Smooth muscle cell of the coronary artery (primary cell): ENCODE results near the gene PUS3. TPM values are rescaled to one million over a fixed set of nuclear protein-coding genes. Genes with fewer than 3 reads are reported as not detected.

Source experiments
- total RNA-seq: library from RNA; depleted of rRNA; stranded (reverse); fragments of >200 nt; gene quantifications from 2 replicates; pipeline ENCODE4 v1.2.3, GENCODE V29; 2014; ENCODE audit warnings: low replicate concordance

PUS3 gene, protein sequence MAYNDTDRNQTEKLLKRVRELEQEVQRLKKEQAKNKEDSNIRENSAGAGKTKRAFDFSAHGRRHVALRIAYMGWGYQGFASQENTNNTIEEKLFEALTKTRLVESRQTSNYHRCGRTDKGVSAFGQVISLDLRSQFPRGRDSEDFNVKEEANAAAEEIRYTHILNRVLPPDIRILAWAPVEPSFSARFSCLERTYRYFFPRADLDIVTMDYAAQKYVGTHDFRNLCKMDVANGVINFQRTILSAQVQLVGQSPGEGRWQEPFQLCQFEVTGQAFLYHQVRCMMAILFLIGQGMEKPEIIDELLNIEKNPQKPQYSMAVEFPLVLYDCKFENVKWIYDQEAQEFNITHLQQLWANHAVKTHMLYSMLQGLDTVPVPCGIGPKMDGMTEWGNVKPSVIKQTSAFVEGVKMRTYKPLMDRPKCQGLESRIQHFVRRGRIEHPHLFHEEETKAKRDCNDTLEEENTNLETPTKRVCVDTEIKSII
- 10.9 and 12.1 TPM in 2 replicates for total RNA-seq

DNA sequence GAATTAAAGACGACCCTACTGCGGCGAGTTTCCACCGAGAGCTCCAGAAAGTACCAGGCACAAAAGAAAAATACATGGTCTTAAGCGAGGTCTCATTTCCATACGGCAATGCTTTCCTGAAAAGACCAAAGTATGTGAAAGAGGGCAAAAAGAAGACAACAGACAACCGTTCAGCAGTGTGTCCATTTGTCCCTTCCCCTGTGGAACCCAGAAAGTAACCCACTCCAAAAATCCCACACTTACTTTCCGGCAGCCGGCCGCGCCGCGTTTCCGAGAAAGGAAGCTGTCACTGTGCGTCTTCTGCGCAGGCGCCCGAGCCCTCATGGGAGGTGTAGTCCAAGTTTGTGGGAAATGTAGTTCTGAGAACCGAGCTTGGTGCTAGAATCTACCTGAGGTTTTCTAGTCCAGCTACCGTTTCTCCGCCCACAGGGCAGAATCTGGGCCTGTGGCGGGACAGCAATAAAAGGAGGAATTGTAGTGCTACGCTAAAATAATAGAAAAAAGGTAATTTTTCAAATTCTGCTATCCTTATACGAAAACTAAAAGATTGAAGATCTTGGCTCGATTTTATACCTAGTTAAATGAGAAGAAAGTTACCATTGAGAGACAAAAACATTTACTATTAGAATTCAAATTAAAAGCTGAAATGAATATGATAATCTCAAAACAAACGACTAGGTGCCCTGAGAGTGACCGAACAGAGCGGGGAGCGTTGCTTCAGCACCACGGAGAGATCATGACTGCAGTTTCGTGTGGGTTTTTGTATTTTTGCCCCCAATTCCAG is at the start of gene PUS3:
Gene PUS3 (minus strand): TSS at position 280 of the 784 bp plus-strand sequence. CDS start 6,922 bp downstream, outside the sequence.

DNA sequence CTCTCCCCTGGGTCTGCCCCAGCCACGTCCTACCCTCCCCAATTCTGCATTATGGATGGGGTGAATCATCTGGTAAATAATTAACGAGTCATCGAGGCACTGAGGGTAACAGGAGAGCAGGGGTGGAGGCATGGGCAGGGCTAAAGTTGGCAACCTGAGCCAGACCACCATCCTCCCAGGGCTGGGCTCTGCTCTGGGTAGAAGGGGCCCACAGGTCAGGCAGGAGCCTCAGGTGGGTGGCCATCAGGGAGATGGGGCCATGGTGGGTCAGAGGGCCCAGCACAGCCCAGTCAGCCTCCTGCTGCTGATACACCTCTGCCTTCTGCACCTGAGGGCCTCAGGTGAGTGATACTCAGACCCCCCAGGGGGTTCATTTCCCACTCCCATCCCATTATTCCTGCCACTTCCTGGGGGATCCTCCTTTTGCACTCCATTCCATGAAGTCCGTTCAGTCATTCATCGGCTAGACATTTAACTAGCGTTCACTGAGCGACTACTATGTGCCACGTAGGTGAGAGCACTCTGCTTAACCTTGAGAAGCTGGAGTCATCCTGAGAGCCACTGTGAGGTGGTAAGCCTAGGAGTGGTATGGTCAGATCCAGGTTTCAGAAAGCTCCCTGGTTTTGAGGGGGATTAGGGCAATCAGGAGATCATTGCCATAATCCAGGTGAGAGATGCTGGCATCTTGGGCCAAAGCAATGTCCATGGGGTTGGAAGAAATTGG is 43.0 kb upstream of the PUS3 start, which contains the start of gene VSIG10L2:
Gene VSIG10L2 (plus strand): TSS at position 248 of the 724 bp plus-strand sequence. CDS start 12 bp downstream, at position 260.

DNA sequence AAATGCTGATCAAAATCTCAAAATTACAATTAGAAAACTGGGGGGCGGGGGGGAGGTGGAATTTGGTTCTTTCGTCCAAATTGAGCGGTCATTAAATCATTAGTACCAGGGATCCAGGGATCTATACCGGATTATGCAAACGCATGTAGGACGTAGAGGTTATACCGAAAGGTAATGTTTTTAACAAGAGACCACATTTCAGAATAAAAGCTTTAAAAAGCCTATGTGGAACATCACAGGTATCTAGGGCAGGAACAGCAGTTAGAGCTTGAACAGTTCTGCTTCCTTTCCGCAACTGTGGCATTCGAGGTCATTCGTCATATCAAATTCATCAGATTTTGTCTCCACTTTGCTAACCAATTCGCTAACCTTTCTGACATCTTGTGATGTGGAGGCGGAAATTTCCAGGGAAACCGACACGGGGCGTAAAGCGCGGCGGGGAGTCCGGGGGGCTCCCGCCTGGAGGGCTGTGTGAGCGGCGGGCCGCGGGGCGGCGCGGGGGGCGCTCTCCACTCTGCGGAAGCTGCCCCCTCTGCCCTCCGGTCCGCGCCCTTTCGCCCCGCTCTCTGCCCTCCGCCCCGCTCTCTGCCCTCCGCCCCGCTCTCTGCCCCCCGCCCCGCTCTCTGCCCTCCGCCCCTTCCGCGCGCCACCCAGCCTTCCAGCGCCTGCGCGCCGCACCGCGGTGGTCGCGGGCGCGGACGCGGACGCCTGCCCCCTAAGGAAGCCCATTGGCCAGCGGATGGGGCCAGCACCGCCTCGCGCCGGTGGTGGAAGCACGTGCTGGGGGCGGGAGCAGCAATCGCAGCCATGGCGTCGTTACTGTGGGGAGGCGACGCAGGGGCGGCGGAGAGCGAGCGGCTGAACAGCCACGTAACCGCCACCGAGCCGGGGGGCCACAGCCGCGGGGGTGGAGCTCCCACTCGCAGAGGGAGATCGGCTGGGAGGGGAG is 979 bp upstream of the PUS3 start, which contains the start of gene DDX25:
Gene DDX25 (plus strand): TSS at position 798 of the 949 bp plus-strand sequence. CDS start 10 bp downstream, at position 808.

DNA sequence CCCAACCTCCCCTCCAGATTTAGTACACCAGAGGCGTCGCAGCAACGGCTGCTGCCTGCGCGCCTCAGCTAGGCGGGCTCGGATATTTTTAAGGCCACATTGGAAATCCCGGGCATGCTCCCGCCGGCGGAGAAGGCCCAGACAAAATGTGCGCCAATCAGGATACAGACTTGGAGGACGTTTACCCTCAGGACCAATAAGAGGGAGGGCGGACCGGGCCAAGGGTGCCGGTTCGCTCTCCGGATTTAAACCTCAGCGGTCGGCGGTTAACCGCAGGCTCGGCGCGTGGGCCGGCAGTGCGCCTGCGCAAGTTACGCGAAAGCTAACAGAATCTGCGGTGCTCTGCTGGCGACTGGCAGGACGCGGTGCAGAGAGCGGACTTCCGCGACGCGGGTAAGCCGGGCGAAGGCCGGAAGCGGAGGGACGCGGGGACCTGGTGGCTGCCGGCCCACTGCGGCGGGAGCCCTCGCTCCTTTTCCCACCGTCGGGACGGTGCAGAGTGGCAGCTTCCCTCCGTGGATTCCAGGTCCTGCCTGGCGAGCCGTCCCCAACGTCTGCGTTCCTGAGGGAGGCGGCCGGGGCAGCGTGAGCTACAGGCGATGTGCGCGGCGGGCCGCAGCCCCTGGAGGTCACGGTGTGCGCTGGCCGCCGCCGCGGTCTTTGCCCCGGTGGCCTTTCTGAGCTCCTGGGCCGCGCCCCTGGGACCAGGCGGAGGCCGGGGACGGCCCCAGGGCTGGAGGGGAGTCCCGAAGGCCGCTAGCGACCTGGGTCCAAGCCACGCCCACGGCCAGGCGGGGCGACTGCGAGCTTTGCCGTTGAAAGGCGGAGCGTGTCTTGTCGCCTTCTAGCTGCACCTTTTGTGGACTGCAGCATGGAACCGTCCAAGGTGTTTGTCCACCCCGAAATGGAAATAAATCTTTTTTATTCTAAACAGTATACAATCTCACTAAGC is 15.4 kb downstream of the PUS3 start, which contains the start of gene HYLS1:
Gene HYLS1 (plus strand): TSS at position 296 of the 952 bp plus-strand sequence. CDS start 11,701 bp downstream, outside the sequence.

Other genes with a start within 250 kb of the PUS3 start
- gene ACRV1, start 222.4 kb downstream of the PUS3 start, total RNA-seq = not detected in 2 replicates
- gene PATE1, start 156.9 kb downstream of the PUS3 start, total RNA-seq = not detected in 2 replicates
- 0.15 TPM in 1 of 2 replicates, not detected in the other for gene PATE2, start 124.4 kb downstream of the PUS3 start, total RNA-seq
- gene PATE3, start 115.1 kb downstream of the PUS3 start, total RNA-seq = not detected in 2 replicates
- not detected in 2 replicates for gene PATE4, start 69.9 kb downstream of the PUS3 start, total RNA-seq
- gene HYLS1, start 15.5 kb downstream of the PUS3 start, total RNA-seq = 3.0 and 4.0 TPM in 2 replicates
- gene DDX25, start 1.3 kb upstream of the PUS3 start, total RNA-seq = 0.12 TPM in 1 of 2 replicates, not detected in the other
- not detected in 2 replicates for gene VSIG10L2, start 42.8 kb upstream of the PUS3 start, total RNA-seq
- gene CDON, start 159.7 kb upstream of the PUS3 start, total RNA-seq = 3.0 and 104 TPM in 2 replicates